Astrocyte of the hippocampus (primary cell): ENCODE data around the gene CAPRIN1.

Experiments
- DNase-seq: peaks from one replicate; pipeline ENCODE4 v3.0.0; 2011; ENCODE audit warnings: low read depth, low spot score

Gene CAPRIN1

DNA sequence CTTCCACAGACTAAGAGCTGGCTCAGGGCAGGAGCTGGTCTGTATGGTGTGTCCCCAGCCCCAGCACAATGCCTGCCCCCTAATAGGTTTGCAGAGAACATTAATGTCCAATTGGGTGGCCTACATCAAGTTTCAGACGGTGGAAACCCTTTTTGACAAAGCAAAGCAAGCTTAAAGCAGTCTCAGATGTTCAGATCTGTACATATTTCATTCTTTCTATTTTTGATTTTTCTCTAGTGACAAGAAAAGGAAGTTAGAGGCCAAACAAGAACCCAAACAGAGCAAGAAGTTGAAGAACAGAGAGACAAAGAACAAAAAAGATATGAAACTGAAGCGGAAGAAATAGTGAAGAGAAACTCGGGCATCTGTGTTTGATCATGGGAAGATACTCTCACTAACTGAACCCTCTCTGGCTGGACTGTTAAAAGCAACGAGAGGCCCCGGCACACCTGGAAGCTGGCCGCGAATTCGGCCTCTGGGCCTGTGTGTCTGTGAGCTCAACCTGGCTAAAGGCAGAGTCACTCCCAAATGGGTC lies 94.4 kb downstream of the CAPRIN1 start:
- DNase-seq, result no peak

DNA sequence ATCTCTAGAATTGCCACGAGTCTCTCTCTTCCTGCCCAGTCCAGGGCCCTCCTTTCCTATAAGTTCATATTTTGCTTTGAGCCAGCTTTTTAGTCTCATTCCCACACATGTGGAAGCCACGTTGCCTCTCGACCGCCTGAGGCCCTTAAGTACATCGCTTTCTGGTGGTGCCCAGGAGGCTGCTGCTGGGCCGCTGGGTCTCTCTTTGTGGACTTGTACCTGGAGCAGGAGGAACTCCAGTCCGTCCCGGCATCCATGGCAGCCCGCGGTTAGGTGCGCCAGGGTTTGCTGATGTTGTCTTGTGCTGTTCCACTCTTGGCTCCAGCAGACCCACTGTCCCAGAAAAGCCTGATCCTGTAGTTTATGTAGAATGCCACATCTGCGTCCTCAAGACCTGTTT lies 94.9 kb downstream of the CAPRIN1 start:
- no peak for DNase-seq

DNA sequence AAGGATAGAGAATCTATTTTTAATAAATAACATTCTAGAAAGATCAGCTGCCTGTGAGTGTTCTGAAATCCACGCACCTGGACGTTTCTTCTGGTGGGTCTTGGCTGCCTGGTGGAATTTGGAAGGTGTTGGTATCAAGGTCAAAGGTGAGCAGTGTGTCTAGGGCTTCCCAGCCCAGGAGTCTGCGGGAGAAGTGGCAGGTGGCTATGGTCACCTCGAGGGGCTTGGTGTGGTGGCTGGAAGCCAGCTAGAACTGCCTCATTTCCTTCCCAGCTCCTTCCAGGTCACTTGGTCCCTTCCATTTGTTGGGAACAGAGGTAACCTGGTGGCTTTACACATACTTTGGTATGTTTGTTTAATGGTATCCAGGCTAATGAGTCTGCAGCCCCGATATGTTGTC lies 95.3 kb downstream of the CAPRIN1 start:
- no peak for DNase-seq

DNA sequence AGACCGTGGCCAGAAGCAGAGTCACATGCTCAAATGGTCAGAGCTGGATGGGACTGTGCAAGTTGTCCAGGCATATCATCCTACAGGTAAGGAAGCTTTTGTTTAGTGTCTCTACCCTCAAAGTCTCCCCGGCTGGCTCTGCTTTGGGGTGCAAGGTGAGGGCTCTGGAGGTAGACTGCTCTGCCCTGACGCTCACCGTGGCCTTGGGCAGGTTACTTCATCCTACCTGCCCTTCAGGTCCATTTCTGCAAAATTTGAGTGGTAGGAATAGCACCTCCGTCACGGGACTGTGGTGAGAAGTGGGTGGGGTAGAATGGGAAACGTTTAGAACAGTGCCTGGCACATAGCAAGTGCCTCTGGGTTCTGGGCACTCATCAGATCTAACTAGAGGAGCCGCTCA lies 96.0 kb downstream of the CAPRIN1 start:
- no peak for DNase-seq

DNA sequence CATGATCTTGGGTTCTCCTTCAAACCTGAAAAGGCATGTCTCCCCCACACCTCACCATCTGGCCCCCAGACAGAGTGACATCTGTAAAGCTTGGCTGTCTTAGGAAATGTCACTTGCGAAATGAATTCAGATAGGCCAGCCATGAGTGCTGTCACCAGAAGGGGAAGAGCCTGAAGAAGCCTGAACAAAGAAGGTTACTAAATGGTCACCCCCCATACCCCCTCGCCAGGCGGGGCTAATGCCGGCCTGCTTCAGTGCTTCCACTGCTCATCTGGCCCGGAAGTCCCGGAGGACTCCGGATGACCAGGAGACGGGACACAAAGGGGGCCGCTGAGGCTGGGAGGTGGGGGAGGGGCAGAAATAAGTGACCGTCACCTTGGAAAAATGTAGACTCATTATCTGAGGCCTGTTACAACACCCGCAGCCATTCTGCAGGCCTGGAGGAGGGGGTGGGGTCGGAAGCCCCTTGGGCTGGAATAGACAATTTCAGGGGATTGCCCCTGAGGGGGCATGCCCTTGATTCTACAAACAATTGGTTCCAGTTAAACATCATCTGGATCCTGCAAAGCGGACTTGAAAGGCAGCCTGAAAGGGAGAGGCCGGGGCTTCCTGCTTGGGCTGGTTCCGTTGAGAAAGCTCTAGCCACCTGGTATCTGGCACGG lies 97.1 kb downstream of the CAPRIN1 start:
- DNase-seq, result peak; percentile 30

DNA sequence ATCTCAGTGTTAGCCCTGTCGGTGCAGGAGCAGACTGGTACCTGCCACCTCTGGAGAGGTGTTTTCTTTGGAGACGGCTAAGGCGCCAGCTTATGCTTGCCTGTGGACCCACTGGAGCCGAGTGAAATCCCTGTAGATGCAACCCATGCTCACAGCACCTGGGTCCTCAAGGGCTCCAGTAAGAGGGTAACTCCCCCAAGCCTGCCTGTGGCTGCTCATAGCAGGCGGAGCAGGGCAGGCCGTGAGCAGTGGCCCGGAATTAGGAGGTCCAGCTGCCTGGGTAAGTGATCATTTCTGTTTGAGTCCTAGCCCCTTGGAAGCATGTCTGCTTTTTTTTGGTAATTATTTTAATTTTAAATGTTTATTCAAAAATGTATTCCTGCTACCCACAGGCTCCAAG lies 97.7 kb downstream of the CAPRIN1 start:
- no peak for DNase-seq

DNA sequence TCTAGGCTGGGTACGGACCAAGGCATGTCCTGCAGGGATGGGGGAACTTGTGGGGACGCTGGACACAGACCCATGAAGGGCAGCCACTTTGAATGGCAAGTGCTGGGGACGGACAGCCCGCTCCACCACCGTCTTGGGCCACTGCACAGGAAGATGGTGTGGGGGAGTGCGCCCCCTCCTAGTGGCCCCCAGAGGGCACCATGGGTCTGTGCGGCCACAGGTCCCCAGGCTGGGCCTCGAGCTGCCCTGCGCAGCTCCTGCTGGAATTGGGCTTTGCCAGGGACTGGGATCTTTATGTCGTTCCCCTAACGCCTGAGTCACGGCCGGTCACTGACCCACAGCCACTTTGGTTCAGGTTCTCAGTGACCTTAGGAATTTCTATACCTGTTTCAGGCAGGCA lies 98.3 kb downstream of the CAPRIN1 start:
- peak; percentile 49 for DNase-seq

DNA sequence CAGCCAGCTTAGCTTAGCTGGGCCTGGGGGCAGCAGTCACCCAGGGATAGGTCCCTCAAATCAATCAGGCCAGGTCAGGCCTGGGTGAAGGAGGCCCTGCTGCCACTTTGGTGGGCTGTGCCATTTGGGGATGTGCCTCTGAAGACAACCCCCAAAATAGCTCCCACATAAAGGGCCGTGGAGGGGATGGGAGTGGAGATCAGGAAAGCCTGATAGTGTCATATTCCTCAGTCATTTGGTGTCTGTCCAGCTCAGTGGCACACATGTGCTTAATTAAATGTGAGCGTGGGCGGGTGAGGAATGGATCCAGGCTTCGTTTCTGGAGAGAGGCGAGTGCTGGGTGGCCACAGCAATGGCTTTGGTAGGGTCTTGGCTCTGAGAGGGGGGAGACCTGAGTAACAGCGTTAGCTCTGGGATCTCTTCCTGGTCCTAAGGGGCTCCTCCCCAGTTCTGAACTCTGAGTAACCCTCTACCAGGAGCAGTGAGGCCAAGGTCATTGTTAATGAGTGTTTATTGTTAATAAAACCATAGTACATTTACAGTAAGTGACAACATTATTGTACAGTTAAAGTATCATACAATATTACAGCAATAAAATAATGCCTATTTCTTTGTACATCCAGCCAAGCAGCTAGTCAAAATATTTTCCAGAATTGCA lies 99.1 kb downstream of the CAPRIN1 start:
- DNase-seq, result no peak
